ENCODE results near the gene PRRT1B. TPM values are rescaled to one million over a fixed set of nuclear protein-coding genes. Genes with fewer than 3 reads are reported as not detected.

PRRT1B gene
- total and polyA plus RNA-seq, 7 experiments from 2014 or later, result not detected

DNA sequence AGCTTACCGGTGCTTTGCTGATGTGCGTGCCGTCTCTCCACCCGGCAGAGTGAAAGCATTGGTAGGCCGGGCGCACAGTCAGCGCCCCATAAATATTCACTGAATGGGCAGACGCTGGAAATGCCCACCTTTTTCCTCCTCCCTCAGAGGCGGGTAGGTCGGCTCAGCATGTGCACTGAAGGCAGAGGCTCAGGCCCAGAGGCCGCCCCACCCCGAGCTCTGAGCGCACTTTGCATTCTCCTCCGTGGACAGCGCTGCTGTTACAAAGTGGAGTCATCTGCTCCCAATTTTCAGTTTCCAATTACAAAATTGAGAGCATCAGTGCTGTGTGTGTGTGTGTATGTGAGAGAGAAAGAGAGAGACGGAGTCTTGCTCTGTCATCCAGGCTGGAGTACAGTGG is 24.8 kb upstream of the PRRT1B start:
- H3K4me3 ChIP-seq (ENCODE audit: low read length), result no peak overlapping the region
- ChIA-PET POLR2A (no interaction called here), CTCF (interaction anchor here (0.6 to 1.1 kb wide), 2 partner anchors 46 to 115 kb away, joined by 3 read pairs; no protein-coding TSS in a partner anchor)
- peaks cover 17 to 97% (median 43%) of the 10 kb centered on the region in 3 experiments for H3K36me3 ChIP-seq (ENCODE audit: control insufficient read depth in 2 of 3, insufficient read depth in 3 of 3, low read length in 3 of 3)
- H3K27me3 Mint-ChIP-seq, result no peaks in the 10 kb centered on the region
- no peaks in the 10 kb centered on the region for H3K9me3 ChIP-seq (ENCODE audit: control insufficient read depth in 2 of 3, low read length in 3 of 3)
- no peak overlapping the region for H3K27ac ChIP-seq (ENCODE audit: low read depth, low read length)
- H3K27me3 ChIP-seq (ENCODE audit: control insufficient read depth in 2 of 2, insufficient read depth in 2 of 2, low read length in 2 of 2), result no peaks in the 10 kb centered on the region
- H3K36me3 Mint-ChIP-seq, result peaks cover 4 to 45% (median 8%) of the 10 kb centered on the region in 5 donors
- intact Hi-C loops (cut with micrococcal nuclease), result no loop called here
- no peak overlapping the region for H3K4me3 Mint-ChIP-seq
- DNase-seq (no peak), ATAC-seq (no peak)
- H3K4me1 ChIP-seq (ENCODE audit: control insufficient read depth in 2 of 2, insufficient read depth in 2 of 2, low read length in 2 of 2), result no peaks in the 10 kb centered on the region
- H3K9me3 Mint-ChIP-seq, result no peaks in the 10 kb centered on the region
- H3K27ac Mint-ChIP-seq, result peak overlapping the region in 1 of 9 donors; percentile 41
- H3K4me1 Mint-ChIP-seq, result peaks cover 0 to 1% (median 0%) of the 10 kb centered on the region in 7 donors

DNA sequence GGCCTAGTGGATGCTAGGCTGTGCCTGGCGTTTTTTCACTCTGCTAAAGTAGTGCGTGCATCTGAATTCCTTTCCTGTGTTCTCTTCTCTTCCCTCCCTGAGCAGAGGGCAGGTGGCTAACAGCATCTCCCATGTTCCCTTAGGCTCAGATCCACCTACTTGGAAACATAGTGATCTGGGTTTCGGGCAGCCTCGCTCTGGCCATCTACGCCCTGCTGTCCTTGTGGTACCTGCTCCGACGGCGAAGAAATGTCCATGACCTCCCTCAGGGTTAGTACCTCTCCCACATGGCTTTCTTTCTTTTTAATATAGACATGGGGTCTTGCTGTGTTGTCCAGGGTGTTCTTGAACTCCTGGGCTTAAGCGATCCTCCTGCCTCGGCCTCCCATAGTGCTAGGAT is 24.1 kb upstream of the PRRT1B start:
- DNase-seq (no peak), ATAC-seq (no peak)
- Mint-ChIP-seq H3K27ac (peak overlapping the region in 1 of 9 donors; percentile 49), H3K36me3 (peaks cover 4 to 47% (median 8%) of the 10 kb centered on the region in 5 donors), H3K4me3 (no peak overlapping the region), H3K4me1 (peaks cover 0 to 1% (median 0%) of the 10 kb centered on the region in 7 donors), H3K9me3 (no peaks in the 10 kb centered on the region), H3K27me3 (no peaks in the 10 kb centered on the region)
- ChIA-PET CTCF (interaction anchor here (1.1 kb wide), 1 partner anchor 47 kb away, joined by 3 read pairs; no protein-coding TSS in a partner anchor), POLR2A (interaction anchor here (0.5 kb wide), 1 partner anchor 117 kb away, joined by 3 read pairs; no protein-coding TSS in a partner anchor)
- Histone ChIP-seq H3K9me3 (ENCODE audit: control insufficient read depth in 2 of 3, low read length in 3 of 3) (no peaks in the 10 kb centered on the region), H3K36me3 (ENCODE audit: control insufficient read depth in 2 of 3, insufficient read depth in 3 of 3, low read length in 3 of 3) (peaks cover 16 to 97% (median 44%) of the 10 kb centered on the region in 3 experiments), H3K4me3 (ENCODE audit: low read length) (no peak overlapping the region), H3K27ac (ENCODE audit: low read depth, low read length) (no peak overlapping the region), H3K4me1 (ENCODE audit: control insufficient read depth in 2 of 2, insufficient read depth in 2 of 2, low read length in 2 of 2) (no peaks in the 10 kb centered on the region), H3K27me3 (ENCODE audit: control insufficient read depth in 2 of 2, insufficient read depth in 2 of 2, low read length in 2 of 2) (no peaks in the 10 kb centered on the region)
- intact Hi-C loops (cut with micrococcal nuclease), result no loop called here

DNA sequence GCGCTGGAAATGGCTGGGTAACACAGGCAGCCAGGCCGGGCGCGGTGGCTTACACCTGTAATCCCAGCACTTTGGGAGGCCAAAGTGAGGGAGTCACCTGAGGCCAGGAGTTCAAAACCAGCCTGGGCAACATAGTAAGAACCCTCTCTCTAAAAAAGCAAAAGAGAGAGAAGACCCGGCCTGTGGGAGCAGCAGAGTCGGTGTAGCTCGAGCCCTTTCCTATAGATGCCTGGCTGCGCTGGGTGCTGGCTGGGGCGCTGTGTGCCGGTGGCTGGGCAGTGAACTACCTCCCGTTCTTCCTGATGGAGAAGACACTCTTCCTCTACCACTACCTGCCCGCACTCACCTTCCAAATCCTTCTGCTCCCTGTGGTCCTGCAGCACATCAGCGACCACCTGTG is 23.5 kb upstream of the PRRT1B start:
- ATAC-seq (no peak), DNase-seq (no peak)
- no peaks in the 10 kb centered on the region for H3K27me3 ChIP-seq (ENCODE audit: control insufficient read depth in 2 of 2, insufficient read depth in 2 of 2, low read length in 2 of 2)
- H3K4me1 ChIP-seq (ENCODE audit: control insufficient read depth in 2 of 2, insufficient read depth in 2 of 2, low read length in 2 of 2), result no peaks in the 10 kb centered on the region
- H3K4me3 ChIP-seq (ENCODE audit: low read length), result no peak overlapping the region
- Mint-ChIP-seq H3K27me3 (no peaks in the 10 kb centered on the region), H3K36me3 (peaks cover 5 to 53% (median 12%) of the 10 kb centered on the region in 5 donors), H3K4me3 (no peak overlapping the region), H3K9me3 (no peaks in the 10 kb centered on the region), H3K27ac (no peak overlapping the region), H3K4me1 (peaks cover 0 to 1% (median 0%) of the 10 kb centered on the region in 7 donors)
- no peak overlapping the region for H3K27ac ChIP-seq (ENCODE audit: low read depth, low read length)
- ChIA-PET CTCF (no interaction called here), POLR2A (interaction anchor here (0.5 kb wide), 1 partner anchor 118 kb away, joined by 3 read pairs; no protein-coding TSS in a partner anchor)
- H3K9me3 ChIP-seq (ENCODE audit: control insufficient read depth in 2 of 3, low read length in 3 of 3), result no peaks in the 10 kb centered on the region
- peaks cover 10 to 97% (median 41%) of the 10 kb centered on the region in 3 experiments for H3K36me3 ChIP-seq (ENCODE audit: control insufficient read depth in 2 of 3, insufficient read depth in 3 of 3, low read length in 3 of 3)
- intact Hi-C loops (cut with micrococcal nuclease), result no loop called here

DNA sequence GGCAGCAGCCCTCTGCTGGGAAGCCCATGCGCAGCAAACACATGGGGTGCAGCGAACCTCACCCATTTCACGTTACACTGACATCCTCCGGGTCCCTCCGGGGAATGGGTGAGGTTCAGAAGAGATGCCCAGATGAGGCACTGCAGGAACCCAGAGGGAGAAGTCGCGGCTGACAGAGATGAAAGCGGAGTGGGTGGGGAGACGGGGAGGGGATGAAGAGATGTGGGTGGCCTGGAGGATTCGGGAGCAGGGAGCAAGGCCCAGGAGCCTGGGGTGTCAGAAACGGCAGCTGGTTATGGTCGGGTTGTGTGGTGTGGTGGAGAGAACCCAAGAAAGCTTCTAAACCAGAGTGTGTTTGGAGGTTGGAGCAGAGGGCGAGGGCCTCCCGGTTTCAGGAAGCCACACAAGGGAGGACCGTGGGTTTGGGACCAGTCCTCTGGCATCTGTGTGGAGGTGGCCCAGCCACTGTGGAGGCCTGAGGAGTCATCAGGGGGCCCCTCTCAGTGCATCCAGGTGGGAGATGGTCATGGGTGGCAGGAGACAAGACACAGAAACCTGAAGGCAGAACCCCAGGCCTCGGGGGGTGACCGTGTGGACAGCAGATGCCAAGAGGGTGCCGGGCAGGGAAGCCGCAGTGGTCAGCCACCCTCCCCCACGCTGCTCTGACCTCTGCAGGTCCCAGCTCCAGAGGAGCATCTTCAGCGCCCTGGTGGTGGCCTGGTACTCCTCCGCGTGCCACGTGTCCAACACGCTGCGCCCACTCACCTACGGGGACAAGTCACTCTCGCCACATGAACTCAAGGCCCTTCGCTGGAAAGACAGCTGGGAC is 22.9 kb upstream of the PRRT1B start:
- Histone ChIP-seq H3K27ac (ENCODE audit: low read depth, low read length) (no peak overlapping the region), H3K36me3 (ENCODE audit: control insufficient read depth in 2 of 3, insufficient read depth in 3 of 3, low read length in 3 of 3) (peaks cover 7 to 100% (median 41%) of the 10 kb centered on the region in 3 experiments), H3K4me1 (ENCODE audit: control insufficient read depth in 2 of 2, insufficient read depth in 2 of 2, low read length in 2 of 2) (no peaks in the 10 kb centered on the region), H3K27me3 (ENCODE audit: control insufficient read depth in 2 of 2, insufficient read depth in 2 of 2, low read length in 2 of 2) (no peaks in the 10 kb centered on the region), H3K9me3 (ENCODE audit: control insufficient read depth in 2 of 3, low read length in 3 of 3) (no peaks in the 10 kb centered on the region), H3K4me3 (ENCODE audit: low read length) (no peak overlapping the region)
- Mint-ChIP-seq H3K36me3 (peaks cover 5 to 54% (median 10%) of the 10 kb centered on the region in 5 donors), H3K4me1 (peaks cover 0 to 1% (median 0%) of the 10 kb centered on the region in 7 donors), H3K27ac (peak overlapping the region in 1 of 9 donors; percentile 62), H3K9me3 (no peaks in the 10 kb centered on the region), H3K27me3 (no peaks in the 10 kb centered on the region), H3K4me3 (no peak overlapping the region)
- CTCF ChIA-PET, result no interaction called here
- POLR2A ChIA-PET, result no interaction called here
- no peak for ATAC-seq
- intact Hi-C loops (cut with micrococcal nuclease), result no loop called here
- DNase-seq, result no peak

DNA sequence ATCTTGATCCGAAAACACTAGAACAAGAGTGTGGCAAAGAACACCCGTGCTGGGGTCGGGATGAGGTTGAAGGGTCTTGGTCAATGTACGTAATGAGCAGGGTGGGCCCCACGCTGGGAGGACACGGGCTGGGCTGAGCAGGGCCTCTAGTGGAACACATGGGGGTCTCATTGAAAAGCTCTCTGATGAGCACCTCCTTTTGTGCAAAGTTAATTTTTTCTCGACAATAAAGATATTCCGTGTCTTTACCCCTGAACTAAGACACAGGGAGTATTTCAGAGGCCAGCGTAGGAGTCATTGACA is 22.3 kb upstream of the PRRT1B start:
- DNase-seq (no peak), ATAC-seq (no peak)
- no peak overlapping the region for H3K27ac Mint-ChIP-seq
- ChIA-PET POLR2A (no interaction called here), CTCF (no interaction called here)
- Histone ChIP-seq H3K36me3 (ENCODE audit: control insufficient read depth in 2 of 3, insufficient read depth in 3 of 3, low read length in 3 of 3) (peaks cover 7 to 100% (median 41%) of the 10 kb centered on the region in 3 experiments), H3K27me3 (ENCODE audit: control insufficient read depth in 2 of 2, insufficient read depth in 2 of 2, low read length in 2 of 2) (no peaks in the 10 kb centered on the region), H3K27ac (ENCODE audit: low read depth, low read length) (no peak overlapping the region), H3K4me3 (ENCODE audit: low read length) (no peak overlapping the region), H3K9me3 (ENCODE audit: control insufficient read depth in 2 of 3, low read length in 3 of 3) (no peaks in the 10 kb centered on the region), H3K4me1 (ENCODE audit: control insufficient read depth in 2 of 2, insufficient read depth in 2 of 2, low read length in 2 of 2) (no peaks in the 10 kb centered on the region)
- peaks cover 0 to 2% (median under 1%) of the 10 kb centered on the region in 7 donors for H3K4me1 Mint-ChIP-seq
- H3K27me3 Mint-ChIP-seq, result no peaks in the 10 kb centered on the region
- intact Hi-C loops (cut with micrococcal nuclease), result no loop called here
- H3K9me3 Mint-ChIP-seq, result no peaks in the 10 kb centered on the region
- H3K36me3 Mint-ChIP-seq, result peaks cover 5 to 48% (median 10%) of the 10 kb centered on the region in 5 donors
- H3K4me3 Mint-ChIP-seq, result no peak overlapping the region

DNA sequence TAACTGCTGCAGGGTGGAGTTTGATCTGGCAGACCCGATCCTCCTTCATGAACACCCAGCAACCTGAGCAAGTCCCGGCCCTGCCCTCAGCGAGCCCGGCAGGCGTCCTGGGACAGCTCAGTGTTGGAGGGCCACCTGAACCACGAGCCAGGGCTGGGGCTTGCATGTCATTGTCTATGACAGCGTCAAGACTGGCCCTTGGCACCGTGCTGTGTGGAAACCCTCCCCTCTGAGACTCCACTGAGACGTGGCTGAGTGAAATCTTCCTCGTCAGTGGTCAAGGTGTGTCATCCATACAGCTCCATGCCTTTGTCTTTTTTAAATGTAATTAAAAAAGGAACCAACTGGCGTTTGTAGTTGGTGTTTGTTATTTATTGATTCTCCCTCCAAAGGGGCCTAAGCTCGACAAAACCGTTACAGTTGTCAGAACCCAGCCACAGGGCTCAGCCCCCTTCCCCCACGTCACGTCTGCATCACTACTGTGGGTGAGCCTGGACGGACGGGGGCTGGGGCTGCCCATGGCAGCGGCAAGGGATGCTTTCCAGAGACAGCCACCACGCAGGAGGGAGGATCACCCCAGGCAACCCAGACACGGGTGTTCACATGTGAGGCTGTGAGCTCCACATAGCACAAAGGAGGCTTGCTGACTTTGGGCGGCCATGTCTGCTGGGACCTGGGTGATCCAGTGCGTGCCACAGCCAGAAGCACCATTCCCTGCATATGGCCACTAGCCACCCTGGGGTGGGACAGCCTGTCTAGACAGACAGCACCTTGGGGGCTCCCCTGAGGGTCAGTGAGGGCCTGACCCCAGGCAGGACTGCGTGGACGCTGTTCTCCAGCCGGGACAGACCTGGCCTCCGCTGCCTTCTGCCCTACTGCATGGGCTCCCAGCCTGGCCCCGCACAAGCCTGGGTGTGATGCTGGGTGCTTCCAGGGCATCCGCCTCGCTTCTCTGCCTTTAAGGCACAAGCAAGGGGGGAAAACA is 21.6 kb upstream of the PRRT1B start:
- Histone ChIP-seq H3K36me3 (ENCODE audit: control insufficient read depth in 2 of 3, insufficient read depth in 3 of 3, low read length in 3 of 3) (peaks cover 7 to 100% (median 35%) of the 10 kb centered on the region in 3 experiments), H3K4me1 (ENCODE audit: control insufficient read depth in 2 of 2, insufficient read depth in 2 of 2, low read length in 2 of 2) (no peaks in the 10 kb centered on the region), H3K9me3 (ENCODE audit: control insufficient read depth in 2 of 3, low read length in 3 of 3) (no peaks in the 10 kb centered on the region), H3K27me3 (ENCODE audit: control insufficient read depth in 2 of 2, insufficient read depth in 2 of 2, low read length in 2 of 2) (no peaks in the 10 kb centered on the region), H3K27ac (ENCODE audit: low read depth, low read length) (no peak overlapping the region), H3K4me3 (ENCODE audit: low read length) (no peak overlapping the region)
- intact Hi-C loops (cut with micrococcal nuclease), result no loop called here
- DNase-seq, result no peak
- H3K4me1 Mint-ChIP-seq, result peaks cover 0 to 8% (median 7%) of the 10 kb centered on the region in 7 donors
- no peaks in the 10 kb centered on the region for H3K27me3 Mint-ChIP-seq
- peaks cover 5 to 46% (median 9%) of the 10 kb centered on the region in 5 donors for H3K36me3 Mint-ChIP-seq
- no peak overlapping the region for H3K4me3 Mint-ChIP-seq
- H3K9me3 Mint-ChIP-seq, result no peaks in the 10 kb centered on the region
- CTCF ChIA-PET, result no interaction called here
- H3K27ac Mint-ChIP-seq, result peak overlapping the region in 3 of 9 donors; percentile 28 to 65 (median 30)
- no peak for ATAC-seq
- POLR2A ChIA-PET, result interaction anchor here (0.6 kb wide), 1 partner anchor 19 kb away, joined by 4 read pairs; no protein-coding TSS in a partner anchor
